ENCODE results near the gene GSS. TPM values are rescaled to one million over a fixed set of nuclear protein-coding genes. Genes with fewer than 3 reads are reported as not detected.

The GSS gene
- total and polyA plus RNA-seq, 2 of the 8 experiments (the other 6 are each of a cell fraction or from before 2014, with no cell fraction given): 34.6 to 43.2 TPM

DNA sequence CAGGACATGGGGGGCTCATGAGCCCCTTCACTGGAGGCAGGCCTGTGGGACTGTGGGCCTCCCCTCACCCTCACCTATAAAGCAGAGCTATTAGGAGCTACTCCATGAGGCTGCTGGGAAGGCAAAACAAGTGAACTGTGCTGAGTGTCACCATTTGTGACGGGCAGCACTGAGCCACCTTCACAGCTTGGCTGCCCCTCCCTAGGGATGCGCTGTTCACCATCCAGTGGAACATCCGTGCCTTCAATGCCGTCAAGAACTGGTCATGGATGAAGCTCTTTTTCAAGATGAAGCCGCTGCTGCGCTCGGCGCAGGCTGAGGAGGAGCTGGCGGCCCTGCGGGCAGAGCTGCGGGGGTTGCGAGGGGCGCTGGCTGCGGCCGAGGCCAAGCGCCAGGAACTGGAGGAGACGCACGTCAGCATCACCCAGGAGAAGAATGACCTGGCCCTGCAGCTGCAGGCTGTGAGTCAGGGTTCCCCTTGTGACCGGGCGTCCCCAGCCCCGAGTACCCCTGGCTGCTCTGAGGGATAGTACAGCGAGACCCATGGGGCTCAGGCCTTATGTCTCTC is 38.4 kb upstream of the GSS start:
- no peak overlapping the region; the same call in 1 of the 2 replicates for H4K8ac ChIP-seq (ENCODE audit: extremely low read depth, insufficient read depth, low read length)
- no peaks in the 10 kb centered on the region for H3K9me3 ChIP-seq (ENCODE audit: insufficient read depth in 2 of 2, low read depth in 1 of 2, low read length in 1 of 2)
- H3K23ac ChIP-seq (ENCODE audit: insufficient read length): no peak overlapping the region
- H3K4me3 ChIP-seq (ENCODE audit: extremely low read depth in 1 of 4, insufficient read depth in 2 of 4, low read depth in 3 of 4, low read length in 4 of 4): no peak overlapping the region
- H3K23me2 ChIP-seq (ENCODE audit: low read depth, low read length): no peaks in the 10 kb centered on the region; the same call in 1 of the 2 replicates
- ChIA-PET POLR2A (ENCODE audit: partially characterized antibody) (interaction anchor here (1.1 kb wide), 1 partner anchor 9 kb away, joined by 5 read pairs; no protein-coding TSS in a partner anchor), CTCF (ENCODE audit: partially characterized antibody) (interaction anchor here (0.5 to 4.2 kb wide), 7 partner anchors 8 to 120 kb away, joined by 3 to 25 read pairs (median 3); partner anchors contain the start of genes GSS and MYH7B)
- no peak overlapping the region for H2BK15ac ChIP-seq (ENCODE audit: low read length)
- no peak overlapping the region for H2BK20ac ChIP-seq (ENCODE audit: low read length)
- H3K79me2 ChIP-seq (ENCODE audit: control insufficient read depth in 1 of 2, insufficient read depth in 2 of 2, low read length in 2 of 2): no peaks in the 10 kb centered on the region
- no peaks in the 10 kb centered on the region for H3K79me1 ChIP-seq (ENCODE audit: low read depth, low read length)
- H3K14ac ChIP-seq (ENCODE audit: insufficient read length): no peak overlapping the region
- H2BK120ac ChIP-seq (replicated peaks; ENCODE audit: low read depth, low read length): no peak overlapping the region
- no peak overlapping the region for H4K5ac ChIP-seq (ENCODE audit: insufficient read length, low read depth, low read length)
- H3K27me3 ChIP-seq (replicated peaks in 1 of 4; ENCODE audit: control insufficient read depth in 3 of 4, extremely low read depth in 1 of 4, insufficient read depth in 3 of 4, low read length in 3 of 4): no peaks in the 10 kb centered on the region
- FAIRE-seq: no peak
- no peak overlapping the region for H3K4ac ChIP-seq (replicated peaks; ENCODE audit: insufficient read length, low read depth, low read length)
- WGBS, 2 experiments (ENCODE audit: extremely low coverage in 1 of 2, insufficient coverage in 1 of 2, insufficient read length in 1 of 2, insufficient replicate concordance in 2 of 2, low coverage in 1 of 2, low lambda C conversion rate in 2 of 2, missing lambda C conversion rate in 1 of 2): 90% methylated on average over 22 of the region's 22 CpGs; no CpG with 5 or more reads in 1 of the 2 experiments
- H3K18ac ChIP-seq (ENCODE audit: extremely low read depth, low read length): no peak overlapping the region
- H3K36me3 ChIP-seq (ENCODE audit: control insufficient read depth in 2 of 4, insufficient read depth in 4 of 4, low read length in 3 of 4): peaks cover 0 to 4% (median 3%) of the 10 kb centered on the region in 4 experiments; a peak in 3 of 8 replicates
- no peak for DNase-seq (ENCODE audit: low read depth in 1 of 2, low spot score in 2 of 2)
- H3K27ac ChIP-seq (ENCODE audit: low read depth, low read length): no peak overlapping the region
- H4K20me1 ChIP-seq (replicated peaks in 1 of 2; ENCODE audit: control insufficient read depth in 1 of 2, insufficient read depth in 2 of 2, low read length in 2 of 2): peaks cover 0 to 11% of the 10 kb centered on the region in 2 experiments
- no peak overlapping the region for H3K9ac ChIP-seq (replicated peaks in 1 of 4; ENCODE audit: extremely low read depth in 1 of 4, low read depth in 3 of 4, low read length in 3 of 4)
- H2BK5ac ChIP-seq (ENCODE audit: low read depth, low read length): no peak overlapping the region
- no peaks in the 10 kb centered on the region for H3K4me1 ChIP-seq (replicated peaks in 1 of 4; ENCODE audit: control insufficient read depth in 3 of 4, insufficient read depth in 4 of 4, low read length in 3 of 4)
- no peak overlapping the region for H3K4me2 ChIP-seq (ENCODE audit: insufficient read depth in 1 of 2, low read depth in 2 of 2, low read length in 2 of 2)
- no peak overlapping the region for H2AK5ac ChIP-seq (ENCODE audit: low read depth, low read length)
- no peak overlapping the region for H2AFZ ChIP-seq (ENCODE audit: low read length)
- H3K56ac ChIP-seq (replicated peaks; ENCODE audit: insufficient read length, low read depth, low read length): no peak overlapping the region
- H4K91ac ChIP-seq (replicated peaks; ENCODE audit: insufficient read length, low read length): no peak overlapping the region
- no peak overlapping the region for H2BK12ac ChIP-seq (ENCODE audit: low read depth, low read length)
- TF ChIP-seq TAF1 (IDR thresholded peaks at IDR 0.05; ENCODE audit: low read depth, low read length) (no peak), MAFK (IDR thresholded peaks at IDR 0.05; ENCODE audit: low read depth, low read length) (no peak), JUN (IDR thresholded peaks at IDR 0.05; ENCODE audit: low read depth, low read length) (no peak), RNF2 (IDR thresholded peaks at IDR 0.05; ENCODE audit: borderline replicate concordance, low read depth, low read length, missing control alignments, poor library complexity, severe bottlenecking) (no peak), BACH1 (IDR thresholded peaks at IDR 0.05; ENCODE audit: low read length) (no peak), RAD21 (IDR thresholded peaks at IDR 0.05 in 1 of 2, conservative IDR thresholded peaks at IDR 0.05 in 1 of 2; ENCODE audit: low read depth in 2 of 2, low read length in 2 of 2) (no peak), RXRA (IDR thresholded peaks at IDR 0.05; ENCODE audit: insufficient read depth, low read depth, low read length) (no peak), EGR1 (IDR thresholded peaks at IDR 0.05; ENCODE audit: borderline replicate concordance, low read depth, low read length) (no peak)
- TF ChIP-seq, protein P1, sequence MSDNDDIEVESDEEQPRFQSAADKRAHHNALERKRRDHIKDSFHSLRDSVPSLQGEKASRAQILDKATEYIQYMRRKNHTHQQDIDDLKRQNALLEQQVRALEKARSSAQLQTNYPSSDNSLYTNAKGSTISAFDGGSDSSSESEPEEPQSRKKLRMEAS (IDR thresholded peaks at IDR 0.05): no peak

Measured in H1 (cell line).